ENCODE results near the gene MB21D2.

MB21D2 gene

DNA sequence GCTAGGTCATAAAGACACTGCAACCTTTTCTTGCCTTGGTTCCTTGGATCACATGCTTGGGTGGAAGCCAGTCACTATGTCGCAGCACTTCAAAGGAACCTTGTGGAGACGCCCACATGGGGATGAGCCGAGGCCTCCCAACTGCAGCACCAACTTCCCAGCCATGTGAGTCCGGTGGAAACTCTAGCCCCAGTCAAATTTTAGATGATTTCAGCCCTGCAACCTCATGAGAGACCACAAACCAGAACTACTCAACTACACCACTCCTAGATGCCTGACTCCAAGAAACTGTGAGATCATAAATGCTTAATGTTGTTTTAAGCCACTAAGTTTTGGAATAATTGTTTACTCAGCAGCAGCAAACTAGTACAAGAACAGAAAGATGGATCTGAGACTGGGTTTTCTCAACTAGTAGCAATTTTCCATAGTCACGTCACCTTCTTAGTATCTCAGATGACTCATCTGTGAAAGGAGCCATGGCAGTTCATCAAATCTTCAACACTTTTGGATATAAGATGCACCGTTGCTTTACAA, 86.5 kb downstream of the MB21D2 start:
- no peak overlapping the region for H3K4me3 ChIP-seq (ENCODE audit: low read depth, low read length, poor library complexity, severe bottlenecking)
- no peak overlapping the region for H2AFZ ChIP-seq (ENCODE audit: low read length)
- TF ChIP-seq, protein P1, sequence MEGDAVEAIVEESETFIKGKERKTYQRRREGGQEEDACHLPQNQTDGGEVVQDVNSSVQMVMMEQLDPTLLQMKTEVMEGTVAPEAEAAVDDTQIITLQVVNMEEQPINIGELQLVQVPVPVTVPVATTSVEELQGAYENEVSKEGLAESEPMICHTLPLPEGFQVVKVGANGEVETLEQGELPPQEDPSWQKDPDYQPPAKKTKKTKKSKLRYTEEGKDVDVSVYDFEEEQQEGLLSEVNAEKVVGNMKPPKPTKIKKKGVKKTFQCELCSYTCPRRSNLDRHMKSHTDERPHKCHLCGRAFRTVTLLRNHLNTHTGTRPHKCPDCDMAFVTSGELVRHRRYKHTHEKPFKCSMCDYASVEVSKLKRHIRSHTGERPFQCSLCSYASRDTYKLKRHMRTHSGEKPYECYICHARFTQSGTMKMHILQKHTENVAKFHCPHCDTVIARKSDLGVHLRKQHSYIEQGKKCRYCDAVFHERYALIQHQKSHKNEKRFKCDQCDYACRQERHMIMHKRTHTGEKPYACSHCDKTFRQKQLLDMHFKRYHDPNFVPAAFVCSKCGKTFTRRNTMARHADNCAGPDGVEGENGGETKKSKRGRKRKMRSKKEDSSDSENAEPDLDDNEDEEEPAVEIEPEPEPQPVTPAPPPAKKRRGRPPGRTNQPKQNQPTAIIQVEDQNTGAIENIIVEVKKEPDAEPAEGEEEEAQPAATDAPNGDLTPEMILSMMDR (IDR thresholded peaks at IDR 0.05; ENCODE audit: low read length) = no peak
- no peak for TF ChIP-seq EZH2 (IDR thresholded peaks at IDR 0.05; ENCODE audit: borderline replicate concordance, low read length)
- H3F3A ChIP-seq (ENCODE audit: insufficient read depth, low read length) = no peaks in the 10 kb centered on the region
- H3K36me3 ChIP-seq (ENCODE audit: insufficient read depth, low read length) = no peaks in the 10 kb centered on the region
- H3K4me1 ChIP-seq (ENCODE audit: insufficient read depth, low read length, severe bottlenecking) = no peaks in the 10 kb centered on the region
- no peaks in the 10 kb centered on the region for H3K9me2 ChIP-seq (ENCODE audit: low read depth, low read length)
- no peaks in the 10 kb centered on the region for H3K27me3 ChIP-seq (ENCODE audit: insufficient read depth, low read length)
- no peaks in the 10 kb centered on the region for H4K20me1 ChIP-seq (ENCODE audit: insufficient read depth, low read length)
- no peak overlapping the region for H3K4me2 ChIP-seq (ENCODE audit: low read length)
- no peaks in the 10 kb centered on the region for H3K9me3 ChIP-seq (ENCODE audit: low read length)
- no peak overlapping the region for H3K9ac ChIP-seq (ENCODE audit: low read length)
- H3K79me2 ChIP-seq (ENCODE audit: insufficient read depth, low read length) = no peaks in the 10 kb centered on the region
- H3K27ac ChIP-seq (ENCODE audit: low read depth, low read length, poor library complexity, severe bottlenecking) = no peak overlapping the region

DNA sequence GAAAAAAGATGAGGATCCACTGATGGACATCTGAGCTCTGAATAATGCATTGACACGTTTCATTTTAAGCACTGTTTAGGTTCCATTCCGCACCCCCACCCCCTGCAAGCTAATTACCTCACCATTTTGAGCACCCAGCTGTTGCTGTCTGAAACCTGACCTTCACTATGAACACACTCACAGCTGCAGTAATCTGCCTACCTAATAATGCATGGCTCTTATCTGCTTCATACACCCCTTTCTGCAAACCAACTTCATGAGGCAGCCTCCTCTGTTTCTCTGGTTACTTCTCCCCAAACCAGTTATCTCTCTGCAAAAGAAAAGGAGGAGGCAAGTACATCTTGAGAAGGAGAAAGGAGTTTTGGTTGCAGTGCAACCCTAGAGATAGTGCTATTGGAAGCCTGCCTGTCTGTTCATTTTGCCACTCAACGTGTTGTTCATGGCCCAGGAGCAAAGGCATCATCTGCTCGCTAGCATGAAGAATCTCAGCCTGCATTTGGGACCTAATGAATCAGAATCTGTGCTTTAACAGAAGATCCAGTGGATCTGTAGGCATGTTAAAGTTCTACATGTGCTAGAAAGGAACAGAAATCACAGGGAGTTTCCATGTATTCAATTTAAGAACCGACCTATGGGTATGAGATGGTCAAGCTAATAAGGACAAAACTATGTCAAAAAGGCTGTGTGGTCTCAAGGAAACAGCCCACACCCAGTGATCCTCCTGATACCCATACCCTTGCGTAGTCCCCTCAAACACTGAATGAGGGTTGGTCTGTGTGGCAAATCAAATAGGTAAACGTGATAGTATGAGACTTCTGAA, 87.2 kb downstream of the MB21D2 start:
- TF ChIP-seq EZH2 (IDR thresholded peaks at IDR 0.05; ENCODE audit: borderline replicate concordance, low read length) = no peak
- TF ChIP-seq, protein P1 (IDR thresholded peaks at IDR 0.05; ENCODE audit: low read length) = no peak
- Histone ChIP-seq H3K79me2 (ENCODE audit: insufficient read depth, low read length) (no peaks in the 10 kb centered on the region), H3K27ac (ENCODE audit: low read depth, low read length, poor library complexity, severe bottlenecking) (no peak overlapping the region), H3K9me3 (ENCODE audit: low read length) (no peaks in the 10 kb centered on the region), H3K9ac (ENCODE audit: low read length) (no peak overlapping the region), H3K9me2 (ENCODE audit: low read depth, low read length) (no peaks in the 10 kb centered on the region), H3K4me2 (ENCODE audit: low read length) (no peak overlapping the region), H3K36me3 (ENCODE audit: insufficient read depth, low read length) (no peaks in the 10 kb centered on the region), H4K20me1 (ENCODE audit: insufficient read depth, low read length) (no peaks in the 10 kb centered on the region), H3K27me3 (ENCODE audit: insufficient read depth, low read length) (no peaks in the 10 kb centered on the region), H3K4me3 (ENCODE audit: low read depth, low read length, poor library complexity, severe bottlenecking) (no peak overlapping the region), H3F3A (ENCODE audit: insufficient read depth, low read length) (no peaks in the 10 kb centered on the region), H3K4me1 (ENCODE audit: insufficient read depth, low read length, severe bottlenecking) (no peaks in the 10 kb centered on the region), H2AFZ (ENCODE audit: low read length) (no peak overlapping the region)

DNA sequence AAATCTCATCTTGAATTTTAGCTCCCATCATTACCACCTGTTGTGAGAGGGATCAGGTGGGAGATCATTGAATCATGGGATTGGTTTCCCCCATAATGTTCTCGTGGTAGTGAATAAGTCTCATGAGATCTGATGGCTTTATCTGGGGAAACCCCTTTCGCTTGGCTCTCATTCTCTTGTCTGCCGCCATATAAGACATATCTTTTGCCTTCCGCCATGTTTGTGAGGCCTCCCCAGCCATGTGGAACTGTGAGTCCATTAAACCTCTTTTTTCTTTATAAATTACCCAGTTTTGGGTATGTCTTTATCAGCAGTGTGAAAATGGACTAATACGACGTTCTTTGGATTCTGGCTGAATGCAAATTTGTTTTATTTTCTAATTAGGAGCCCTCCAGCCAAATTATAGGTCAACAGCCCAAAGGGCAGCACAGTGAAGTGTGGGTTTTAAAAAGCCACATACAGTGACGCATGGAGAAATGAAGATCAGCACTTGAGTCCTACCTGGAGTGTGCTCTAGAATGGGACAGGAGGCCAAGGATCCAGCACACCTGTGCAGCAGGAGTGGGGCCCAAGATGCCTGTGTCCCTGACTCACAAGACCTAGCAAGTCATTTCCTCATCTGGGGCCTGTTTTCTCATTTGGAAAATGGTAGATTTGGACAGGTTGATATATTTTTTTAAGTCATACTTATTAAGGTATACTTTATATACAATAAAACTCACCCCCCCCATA, 89.6 kb downstream of the MB21D2 start:
- Histone ChIP-seq H2AFZ (ENCODE audit: low read length) (no peak overlapping the region), H3K27me3 (ENCODE audit: insufficient read depth, low read length) (no peaks in the 10 kb centered on the region), H3K36me3 (ENCODE audit: insufficient read depth, low read length) (no peaks in the 10 kb centered on the region), H3K9ac (ENCODE audit: low read length) (no peak overlapping the region), H3F3A (ENCODE audit: insufficient read depth, low read length) (no peaks in the 10 kb centered on the region), H3K27ac (ENCODE audit: low read depth, low read length, poor library complexity, severe bottlenecking) (no peak overlapping the region), H3K9me3 (ENCODE audit: low read length) (no peaks in the 10 kb centered on the region), H3K4me2 (ENCODE audit: low read length) (no peak overlapping the region), H4K20me1 (ENCODE audit: insufficient read depth, low read length) (no peaks in the 10 kb centered on the region), H3K79me2 (ENCODE audit: insufficient read depth, low read length) (no peaks in the 10 kb centered on the region), H3K4me3 (ENCODE audit: low read depth, low read length, poor library complexity, severe bottlenecking) (no peak overlapping the region), H3K4me1 (ENCODE audit: insufficient read depth, low read length, severe bottlenecking) (no peaks in the 10 kb centered on the region), H3K9me2 (ENCODE audit: low read depth, low read length) (no peaks in the 10 kb centered on the region)
- TF ChIP-seq, protein P1 (IDR thresholded peaks at IDR 0.05; ENCODE audit: low read length) = no peak
- TF ChIP-seq EZH2 (IDR thresholded peaks at IDR 0.05; ENCODE audit: borderline replicate concordance, low read length) = no peak

Data from OCI-LY1 (cell line).